Thoracic aorta (tissue), 2 donors: ENCODE measurements around the gene MEIS3. TPM values are rescaled to one million over a fixed set of nuclear protein-coding genes. Genes with fewer than 3 reads are reported as not detected.

Experiments used
- ATAC-seq: fragments of 150-250 bp; one replicate; pipeline ENCODE4 v1.8.0; 2017; ENCODE audit warnings: low read depth; ENCODE audit not compliant: insufficient number of reproducible peaks, low FRiP score
- DNase-seq: peaks from one replicate; pipeline ENCODE4 v3.0.0-alpha.2; 2020; ENCODE audit warnings: low spot score
- H3K27ac ChIP-seq, 2 donors: fragments of 200-600 bp; sonication (generic); 1 replicate in 1 of 2; 2 replicates in 1 of 2; pipeline ENCODE4 v1.5.1; 2016; ENCODE audit warnings: mild to moderate bottlenecking in 2 of 2, moderate library complexity in 2 of 2
- H3K27me3 ChIP-seq: fragments of 200-600 bp; sonication (generic); replicated peaks from 2 replicates; pipeline ENCODE4 v1.6.0; 2016; ENCODE audit warnings: mild to moderate bottlenecking; ENCODE audit not compliant: insufficient read depth
- H3K36me3 ChIP-seq: fragments of 200-600 bp; sonication (generic); one replicate; pipeline ENCODE4 v1.5.1; 2016
- H3K4me1 ChIP-seq, 2 donors: fragments of 200-600 bp; sonication (generic); 1 replicate in 1 of 2; 2 replicates in 1 of 2; pipeline versions ENCODE4 v1.5.1 to v1.6.0; 2016; ENCODE audit warnings: low read depth in 2 of 2, mild to moderate bottlenecking in 1 of 2; ENCODE audit not compliant: control insufficient read depth in 1 of 2
- H3K4me3 ChIP-seq: fragments of 200-600 bp; sonication (generic); 2 replicates; pipeline ENCODE4 v1.5.1; 2016; ENCODE audit warnings: mild to moderate bottlenecking
- H3K9me3 ChIP-seq: fragments of 200-600 bp; sonication (generic); 2 replicates; pipeline ENCODE4 v1.5.1; 2016
- total RNA-seq, 2 donors: library from RNA; depleted of rRNA; stranded (reverse); fragments of >200 nt; gene quantifications; one replicate each; pipeline versions ENCODE4 v1.1.0 to v1.2.3, GENCODE V29; 2016
- TF ChIP-seq, protein P1 (sequence below): fragments of 200-600 bp; sonication (generic); IDR thresholded peaks from one replicate; pipeline ENCODE4 v1.5.1; 2019; ENCODE audit warnings: antibody characterized with exemption

MEIS3 gene
- total RNA-seq, 2 donors from 2014 or later, result 6.4 to 11.5 TPM

DNA sequence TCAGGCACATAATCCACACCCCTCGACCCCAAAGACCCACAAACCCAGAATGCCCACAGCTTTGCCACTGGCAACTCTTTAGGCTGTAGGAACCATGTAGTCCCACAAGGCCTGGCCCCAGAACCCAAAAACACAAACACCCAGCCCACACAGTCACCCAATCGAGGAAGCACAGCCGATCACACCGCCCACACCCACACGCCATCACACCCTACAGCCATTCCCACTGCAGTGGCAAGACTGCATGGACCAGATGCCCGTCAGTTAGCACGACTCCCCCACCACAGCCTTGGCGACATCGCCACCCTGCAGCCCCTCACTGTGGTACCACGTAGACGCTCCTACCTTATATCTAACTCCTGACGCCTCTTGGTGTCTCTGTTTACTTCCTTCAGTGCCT lies 24.0 kb upstream of the MEIS3 start:
- Histone ChIP-seq H3K4me1 (peaks cover 7% of the 10 kb centered on the region in 2 donors), H3K36me3 (no peaks in the 10 kb centered on the region), H3K9me3 (no peaks in the 10 kb centered on the region), H3K4me3 (no peak overlapping the region), H3K27ac (no peak overlapping the region), H3K27me3 (peaks cover 5% of the 10 kb centered on the region)
- TF ChIP-seq, protein P1, sequence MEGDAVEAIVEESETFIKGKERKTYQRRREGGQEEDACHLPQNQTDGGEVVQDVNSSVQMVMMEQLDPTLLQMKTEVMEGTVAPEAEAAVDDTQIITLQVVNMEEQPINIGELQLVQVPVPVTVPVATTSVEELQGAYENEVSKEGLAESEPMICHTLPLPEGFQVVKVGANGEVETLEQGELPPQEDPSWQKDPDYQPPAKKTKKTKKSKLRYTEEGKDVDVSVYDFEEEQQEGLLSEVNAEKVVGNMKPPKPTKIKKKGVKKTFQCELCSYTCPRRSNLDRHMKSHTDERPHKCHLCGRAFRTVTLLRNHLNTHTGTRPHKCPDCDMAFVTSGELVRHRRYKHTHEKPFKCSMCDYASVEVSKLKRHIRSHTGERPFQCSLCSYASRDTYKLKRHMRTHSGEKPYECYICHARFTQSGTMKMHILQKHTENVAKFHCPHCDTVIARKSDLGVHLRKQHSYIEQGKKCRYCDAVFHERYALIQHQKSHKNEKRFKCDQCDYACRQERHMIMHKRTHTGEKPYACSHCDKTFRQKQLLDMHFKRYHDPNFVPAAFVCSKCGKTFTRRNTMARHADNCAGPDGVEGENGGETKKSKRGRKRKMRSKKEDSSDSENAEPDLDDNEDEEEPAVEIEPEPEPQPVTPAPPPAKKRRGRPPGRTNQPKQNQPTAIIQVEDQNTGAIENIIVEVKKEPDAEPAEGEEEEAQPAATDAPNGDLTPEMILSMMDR, result no peak
- ATAC-seq (no peak), DNase-seq (no peak)

DNA sequence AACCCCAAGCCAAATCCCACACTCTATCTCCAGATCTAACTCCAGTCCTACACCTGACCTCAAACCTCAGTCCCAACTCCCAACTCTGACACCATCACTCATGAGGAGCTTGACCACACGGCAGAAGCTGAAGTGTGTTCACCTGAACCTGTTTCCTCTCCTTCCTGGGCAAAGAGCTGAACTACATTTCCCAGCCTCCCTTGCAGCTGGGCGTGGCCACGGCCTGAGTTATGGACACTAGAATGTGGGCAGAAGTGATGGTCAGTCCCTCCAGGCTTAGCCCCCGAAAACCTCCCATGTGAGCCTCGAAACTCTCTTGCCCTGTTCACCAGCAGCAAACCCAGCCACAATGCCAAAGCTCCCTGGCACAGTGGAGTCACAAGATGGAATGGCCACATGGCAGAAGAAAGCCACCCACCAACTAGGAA lies 19.5 kb upstream of the MEIS3 start:
- ATAC-seq (no peak), DNase-seq (no peak)
- H3K4me3 ChIP-seq, result no peak overlapping the region
- H3K27ac ChIP-seq, result no peak overlapping the region
- TF ChIP-seq, protein P1, result no peak
- no peaks in the 10 kb centered on the region for H3K36me3 ChIP-seq
- H3K27me3 ChIP-seq, result peaks cover 4% of the 10 kb centered on the region
- H3K9me3 ChIP-seq, result no peaks in the 10 kb centered on the region
- H3K4me1 ChIP-seq, result peaks cover 0 to 2% of the 10 kb centered on the region in 2 donors

DNA sequence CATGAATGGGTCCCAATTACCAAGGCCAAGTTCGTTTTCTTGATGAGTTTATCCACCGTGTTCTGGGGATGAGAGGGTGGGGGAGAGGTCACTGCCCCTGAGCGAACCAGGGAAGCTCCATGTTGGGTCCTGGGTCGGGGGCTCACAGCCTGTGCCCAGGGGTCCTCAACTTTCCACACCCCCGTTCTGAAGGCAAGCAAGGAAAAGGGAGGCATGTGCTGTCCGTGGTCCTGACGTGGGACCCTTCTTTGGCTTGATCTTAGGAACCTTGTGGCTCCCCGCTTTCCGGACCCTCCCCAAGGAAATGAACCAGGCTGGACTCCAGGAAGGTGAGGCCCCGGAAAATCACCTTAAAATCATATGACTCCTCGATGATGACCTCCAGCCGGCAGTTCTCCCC lies 18.2 kb upstream of the MEIS3 start:
- DNase-seq, result no peak
- H3K36me3 ChIP-seq, result no peaks in the 10 kb centered on the region
- peaks cover 4% of the 10 kb centered on the region for H3K27me3 ChIP-seq
- peaks cover 0 to 8% of the 10 kb centered on the region in 2 donors for H3K4me1 ChIP-seq
- no peak for ATAC-seq
- no peaks in the 10 kb centered on the region for H3K9me3 ChIP-seq
- no peak overlapping the region for H3K27ac ChIP-seq
- H3K4me3 ChIP-seq, result no peak overlapping the region
- TF ChIP-seq, protein P1, result no peak

- Histone ChIP-seq H3K36me3 (no peaks in the 10 kb centered on the region), H3K4me3 (no peak overlapping the region), H3K9me3 (no peaks in the 10 kb centered on the region), H3K27me3 (peaks cover 10% of the 10 kb centered on the region), H3K27ac (no peak overlapping the region), H3K4me1 (peaks cover 0 to 8% of the 10 kb centered on the region in 2 donors)
- no peak for DNase-seq
- TF ChIP-seq, protein P1, result peak; percentile 78
- ATAC-seq, result peak; percentile 41
Observed at GRCh38 chr19:47436712-47437401, 17.5 kb upstream of the MEIS3 start.

DNA sequence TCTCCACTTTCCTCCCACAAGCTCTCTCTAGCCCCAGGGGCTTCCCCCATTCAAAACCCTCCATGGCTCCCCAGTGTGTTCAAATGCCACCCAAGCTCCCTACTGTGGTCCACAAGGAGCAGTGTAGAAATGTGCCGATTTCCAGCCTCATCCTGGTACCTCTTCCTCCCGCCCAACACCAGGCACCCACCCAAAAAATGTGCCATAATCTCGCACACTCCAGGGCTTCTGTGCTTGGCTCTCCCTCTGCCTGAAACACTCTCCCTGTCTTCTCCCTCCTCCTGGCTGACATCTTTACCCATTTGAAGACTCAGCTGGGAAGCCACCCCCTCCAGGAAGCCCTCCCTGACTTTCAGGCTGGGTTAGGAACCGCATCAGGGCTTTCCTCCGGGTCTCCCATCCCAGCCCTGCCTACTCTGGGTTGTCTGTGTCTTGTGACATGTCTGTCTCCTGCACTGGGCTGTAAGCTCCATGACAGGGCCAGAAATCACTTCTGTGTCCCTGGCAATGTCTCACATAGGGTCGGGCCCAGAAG lies 16.6 kb upstream of the MEIS3 start:
- no peaks in the 10 kb centered on the region for H3K36me3 ChIP-seq
- TF ChIP-seq, protein P1, result no peak
- H3K4me1 ChIP-seq, result peaks cover 0 to 8% of the 10 kb centered on the region in 2 donors
- H3K27ac ChIP-seq, result no peak overlapping the region
- ATAC-seq, result no peak
- DNase-seq, result no peak
- peaks cover 16% of the 10 kb centered on the region for H3K27me3 ChIP-seq
- H3K9me3 ChIP-seq, result no peaks in the 10 kb centered on the region
- no peak overlapping the region for H3K4me3 ChIP-seq
